Diencephalon (tissue), 1 donor: ENCODE results near the gene NELL2. TPM values are rescaled to one million over a fixed set of nuclear protein-coding genes. Genes with fewer than 3 reads are reported as not detected.

Source experiments
- small RNA-seq: library from RNA; depleted of rRNA; stranded (forward); fragments of <200 nt; gene quantifications from one replicate; pipeline ENCODE3, GENCODE V24; 2014
- total RNA-seq: library from RNA; depleted of rRNA; stranded (reverse); fragments of >200 nt; gene quantifications from one replicate; pipeline ENCODE4 v1.2.3, GENCODE V29; 2014

NELL2 gene
- 462 TPM for total RNA-seq

GRCh38 chr12:44875954-44876543 is at the start of gene NELL2:
TSS of gene NELL2 (minus strand) at chr12:44876315. CDS start at chr12:44875869, 446 bp downstream.

Small RNAs within 50 kb of the gene (small RNA-seq; reads per million reads assigned to genes)
- gene RF00019 = not detected

Other genes starting within 250 kb of the NELL2 start
- gene DBX2, start 174.8 kb upstream of the NELL2 start, total RNA-seq = 6.9 TPM